Loucy (cell line): ENCODE measurements around the gene CELSR3.

Experiments used
- H2AFZ ChIP-seq: fragments of 200-600 bp; sonication (generic); 2 replicates; pipeline ENCODE4 v1.6.0; 2016; ENCODE audit warnings: antibody characterized with exemption, mild to moderate bottlenecking, low read length, moderate library complexity
- H3F3A ChIP-seq: fragments of 200-600 bp; 2 replicates; pipeline ENCODE4 v1.6.0; 2016; ENCODE audit warnings: antibody characterized with exemption, low read depth, mild to moderate bottlenecking
- H3K27me3 ChIP-seq: fragments of 200-600 bp; sonication (generic); 2 replicates; pipeline ENCODE4 v1.6.1; 2014; ENCODE audit warnings: low read length, mild to moderate bottlenecking; ENCODE audit not compliant: insufficient read depth, poor library complexity, severe bottlenecking
- H3K36me3 ChIP-seq: fragments of 200-600 bp; sonication (generic); 2 replicates; pipeline ENCODE4 v1.6.1; 2016; ENCODE audit warnings: low read length; ENCODE audit not compliant: insufficient read depth
- H3K4me1 ChIP-seq: fragments of 200-600 bp; sonication (generic); 2 replicates; pipeline ENCODE4 v1.5.1; 2014; ENCODE audit warnings: low read length, mild to moderate bottlenecking; ENCODE audit not compliant: insufficient read depth, poor library complexity, severe bottlenecking
- H3K4me2 ChIP-seq: fragments of 200-600 bp; sonication (generic); 2 replicates; pipeline ENCODE4 v1.6.0; 2014; ENCODE audit warnings: antibody characterized with exemption, low read length, low read depth, mild to moderate bottlenecking; ENCODE audit not compliant: poor library complexity, severe bottlenecking
- H3K4me3 ChIP-seq: fragments of 200-600 bp; sonication (generic); 2 replicates; pipeline ENCODE4 v1.5.1; 2014; ENCODE audit warnings: low read length, mild to moderate bottlenecking, mixed read lengths; ENCODE audit not compliant: poor library complexity, severe bottlenecking
- H3K79me2 ChIP-seq: fragments of 200-600 bp; sonication (generic); 2 replicates; pipeline ENCODE4 v1.6.1; 2014; ENCODE audit warnings: low read length; ENCODE audit not compliant: insufficient read depth
- H3K9ac ChIP-seq: fragments of 200-600 bp; sonication (generic); 2 replicates; pipeline ENCODE4 v1.6.0; 2014; ENCODE audit warnings: mild to moderate bottlenecking, low read depth, low read length, moderate library complexity; ENCODE audit not compliant: poor library complexity, severe bottlenecking
- H3K9me2 ChIP-seq: fragments of 200-600 bp; sonication (generic); replicated peaks from 2 replicates; pipeline ENCODE4 v1.6.1; 2016; ENCODE audit warnings: low read depth, low read length, mixed read lengths
- H3K9me3 ChIP-seq: fragments of 200-600 bp; sonication (generic); 2 replicates; pipeline ENCODE4 v1.6.1; 2014; ENCODE audit warnings: mild to moderate bottlenecking, antibody characterized with exemption, low read length, low read depth; ENCODE audit not compliant: insufficient read depth
- H4K20me1 ChIP-seq: fragments of 200-600 bp; sonication (generic); 2 replicates; pipeline ENCODE4 v1.6.0; 2014; ENCODE audit warnings: antibody characterized with exemption, low read length, mild to moderate bottlenecking; ENCODE audit not compliant: insufficient read depth, poor library complexity, severe bottlenecking
- EZH2phosphoT487 ChIP-seq: fragments of 200-600 bp; IDR thresholded peaks from 2 replicates; pipeline ENCODE4 v1.6.1; 2018; ENCODE audit warnings: antibody characterized with exemption, mild to moderate bottlenecking, moderate library complexity, borderline replicate concordance
- TF ChIP-seq, protein P1 (sequence below): fragments of 200-600 bp; sonication (generic); conservative IDR thresholded peaks from 2 replicates; pipeline ENCODE4 v1.5.1; 2014; ENCODE audit warnings: mild to moderate bottlenecking, antibody characterized with exemption, low read length

Gene CELSR3

DNA sequence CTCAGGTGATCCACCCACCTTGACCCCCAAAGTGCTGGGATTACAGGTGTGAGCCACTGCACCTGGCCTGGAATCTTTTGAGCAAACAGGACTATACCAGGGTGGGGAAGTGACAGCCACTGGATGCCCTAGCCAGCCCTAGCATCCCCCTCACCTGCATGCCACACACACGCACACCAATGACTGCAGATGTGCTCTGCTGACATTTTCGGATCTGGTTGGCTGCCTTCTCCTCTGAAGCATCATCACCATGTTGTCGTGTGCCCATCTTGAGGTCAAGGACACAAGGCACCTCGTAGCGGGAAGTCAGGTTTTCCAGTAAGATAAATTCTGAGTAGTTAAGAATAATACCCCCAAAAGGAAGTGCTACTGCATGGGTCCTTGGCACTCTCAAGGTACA lies 26.7 kb upstream of the CELSR3 start:
- no peaks in the 10 kb centered on the region for H3K9me2 ChIP-seq
- H3F3A ChIP-seq: peaks cover 3% of the 10 kb centered on the region; the same call in 1 of the 2 replicates
- H3K4me2 ChIP-seq: no peak overlapping the region

DNA sequence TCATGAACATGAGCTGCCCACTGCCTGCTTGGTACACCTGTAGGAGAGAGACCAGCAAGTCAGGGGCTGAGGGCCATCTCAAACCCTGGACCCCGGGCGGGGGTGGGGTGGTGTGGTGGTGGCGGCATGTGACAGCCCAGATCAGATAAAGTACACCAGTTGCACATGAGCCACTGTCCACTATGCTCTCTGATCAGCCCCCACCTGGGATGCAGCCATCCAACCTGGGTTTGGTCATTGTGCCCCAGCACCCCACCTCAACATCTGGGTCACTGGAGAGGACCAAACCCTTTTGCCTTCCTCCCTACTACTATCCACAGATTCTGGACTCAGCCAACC lies 26.0 kb upstream of the CELSR3 start:
- TF ChIP-seq, protein P1, sequence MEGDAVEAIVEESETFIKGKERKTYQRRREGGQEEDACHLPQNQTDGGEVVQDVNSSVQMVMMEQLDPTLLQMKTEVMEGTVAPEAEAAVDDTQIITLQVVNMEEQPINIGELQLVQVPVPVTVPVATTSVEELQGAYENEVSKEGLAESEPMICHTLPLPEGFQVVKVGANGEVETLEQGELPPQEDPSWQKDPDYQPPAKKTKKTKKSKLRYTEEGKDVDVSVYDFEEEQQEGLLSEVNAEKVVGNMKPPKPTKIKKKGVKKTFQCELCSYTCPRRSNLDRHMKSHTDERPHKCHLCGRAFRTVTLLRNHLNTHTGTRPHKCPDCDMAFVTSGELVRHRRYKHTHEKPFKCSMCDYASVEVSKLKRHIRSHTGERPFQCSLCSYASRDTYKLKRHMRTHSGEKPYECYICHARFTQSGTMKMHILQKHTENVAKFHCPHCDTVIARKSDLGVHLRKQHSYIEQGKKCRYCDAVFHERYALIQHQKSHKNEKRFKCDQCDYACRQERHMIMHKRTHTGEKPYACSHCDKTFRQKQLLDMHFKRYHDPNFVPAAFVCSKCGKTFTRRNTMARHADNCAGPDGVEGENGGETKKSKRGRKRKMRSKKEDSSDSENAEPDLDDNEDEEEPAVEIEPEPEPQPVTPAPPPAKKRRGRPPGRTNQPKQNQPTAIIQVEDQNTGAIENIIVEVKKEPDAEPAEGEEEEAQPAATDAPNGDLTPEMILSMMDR: no peak
- TF ChIP-seq EZH2phosphoT487: no peak
- no peak overlapping the region for H3K4me2 ChIP-seq
- H3K4me3 ChIP-seq: no peak overlapping the region
- H3K79me2 ChIP-seq: peaks cover 22% of the 10 kb centered on the region
- peaks cover 67% of the 10 kb centered on the region for H3K36me3 ChIP-seq
- H3K9ac ChIP-seq: no peak overlapping the region
- no peaks in the 10 kb centered on the region for H3K27me3 ChIP-seq
- H3F3A ChIP-seq: peaks cover 3% of the 10 kb centered on the region; the same call in 1 of the 2 replicates
- H2AFZ ChIP-seq: no peak overlapping the region
- no peaks in the 10 kb centered on the region for H3K9me3 ChIP-seq
- H3K4me1 ChIP-seq: peaks cover 12% of the 10 kb centered on the region
- peaks cover 39% of the 10 kb centered on the region for H4K20me1 ChIP-seq
- H3K9me2 ChIP-seq: no peaks in the 10 kb centered on the region

More for the DNA sequence above, 26.7 kb upstream of the CELSR3 start:
- Histone ChIP-seq H3K27me3 (no peaks in the 10 kb centered on the region), H4K20me1 (peaks cover 46% of the 10 kb centered on the region), H3K4me3 (no peak overlapping the region), H3K36me3 (peaks cover 74% of the 10 kb centered on the region), H3K79me2 (peaks cover 21% of the 10 kb centered on the region), H3K9ac (no peak overlapping the region), H3K9me3 (no peaks in the 10 kb centered on the region), H2AFZ (no peak overlapping the region), H3K4me1 (peaks cover 5% of the 10 kb centered on the region)
- TF ChIP-seq, protein P1: no peak
- TF ChIP-seq EZH2phosphoT487: no peak

DNA sequence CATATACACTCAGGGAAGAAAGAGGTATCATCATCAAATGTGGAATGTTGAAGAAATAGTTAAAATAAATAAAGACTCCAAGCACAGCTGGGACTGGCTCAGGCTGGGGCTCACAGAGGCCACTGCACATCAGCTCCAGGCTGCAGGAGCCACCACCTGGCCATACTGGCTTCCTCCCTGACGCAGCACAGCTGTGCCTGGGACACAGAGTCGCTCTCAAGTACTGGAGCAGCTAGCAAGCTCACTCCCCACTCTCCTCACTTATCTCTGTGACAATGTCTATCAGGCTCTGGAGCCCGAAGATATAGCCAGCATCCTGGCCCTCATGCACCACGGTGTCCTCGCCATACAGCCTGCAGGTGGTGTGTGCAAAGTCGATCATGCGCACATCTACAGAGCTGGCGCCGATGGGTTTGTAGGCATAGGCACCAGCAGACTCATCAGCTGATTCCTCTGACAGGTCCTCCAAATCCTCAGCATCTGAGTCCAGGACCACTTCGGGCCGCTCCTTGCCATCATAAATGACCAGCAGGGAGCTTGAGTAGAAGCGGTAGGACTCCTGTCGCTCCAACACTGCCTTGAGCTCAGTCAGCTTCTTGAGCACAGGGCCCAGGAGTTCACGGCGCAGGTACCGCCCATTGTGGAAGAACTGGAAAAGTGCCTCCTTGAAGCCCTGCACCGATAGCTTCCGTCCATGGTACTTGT lies 25.5 kb upstream of the CELSR3 start:
- Histone ChIP-seq H3K4me1 (peaks cover 15% of the 10 kb centered on the region), H3K9me3 (no peaks in the 10 kb centered on the region)

More for the DNA sequence above, 25.5 kb upstream of the CELSR3 start:
- peaks cover 62% of the 10 kb centered on the region for H3K36me3 ChIP-seq
- peaks cover 3% of the 10 kb centered on the region; the same call in 1 of the 2 replicates for H3F3A ChIP-seq
- H3K4me3 ChIP-seq: no peak overlapping the region
- no peaks in the 10 kb centered on the region for H3K9me2 ChIP-seq
- H2AFZ ChIP-seq: no peak overlapping the region
- H3K79me2 ChIP-seq: peaks cover 23% of the 10 kb centered on the region
- H4K20me1 ChIP-seq: peaks cover 34% of the 10 kb centered on the region
- no peak for TF ChIP-seq EZH2phosphoT487
- TF ChIP-seq, protein P1: no peak
- no peaks in the 10 kb centered on the region for H3K27me3 ChIP-seq
- no peak overlapping the region for H3K4me2 ChIP-seq
- H3K9ac ChIP-seq: no peak overlapping the region
